GM19023 (cell line): ENCODE measurements around the gene C9orf78.

ENCODE experiments used
- ATAC-seq: cut with Tn5 transposase; IDR thresholded peaks from one replicate; pipeline ENCODE4 v1.9.1; 2021; ENCODE audit warnings: mild to moderate bottlenecking, moderate library complexity; ENCODE audit not compliant: unreplicated experiment

The C9orf78 gene, protein sequence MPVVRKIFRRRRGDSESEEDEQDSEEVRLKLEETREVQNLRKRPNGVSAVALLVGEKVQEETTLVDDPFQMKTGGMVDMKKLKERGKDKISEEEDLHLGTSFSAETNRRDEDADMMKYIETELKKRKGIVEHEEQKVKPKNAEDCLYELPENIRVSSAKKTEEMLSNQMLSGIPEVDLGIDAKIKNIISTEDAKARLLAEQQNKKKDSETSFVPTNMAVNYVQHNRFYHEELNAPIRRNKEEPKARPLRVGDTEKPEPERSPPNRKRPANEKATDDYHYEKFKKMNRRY

DNA sequence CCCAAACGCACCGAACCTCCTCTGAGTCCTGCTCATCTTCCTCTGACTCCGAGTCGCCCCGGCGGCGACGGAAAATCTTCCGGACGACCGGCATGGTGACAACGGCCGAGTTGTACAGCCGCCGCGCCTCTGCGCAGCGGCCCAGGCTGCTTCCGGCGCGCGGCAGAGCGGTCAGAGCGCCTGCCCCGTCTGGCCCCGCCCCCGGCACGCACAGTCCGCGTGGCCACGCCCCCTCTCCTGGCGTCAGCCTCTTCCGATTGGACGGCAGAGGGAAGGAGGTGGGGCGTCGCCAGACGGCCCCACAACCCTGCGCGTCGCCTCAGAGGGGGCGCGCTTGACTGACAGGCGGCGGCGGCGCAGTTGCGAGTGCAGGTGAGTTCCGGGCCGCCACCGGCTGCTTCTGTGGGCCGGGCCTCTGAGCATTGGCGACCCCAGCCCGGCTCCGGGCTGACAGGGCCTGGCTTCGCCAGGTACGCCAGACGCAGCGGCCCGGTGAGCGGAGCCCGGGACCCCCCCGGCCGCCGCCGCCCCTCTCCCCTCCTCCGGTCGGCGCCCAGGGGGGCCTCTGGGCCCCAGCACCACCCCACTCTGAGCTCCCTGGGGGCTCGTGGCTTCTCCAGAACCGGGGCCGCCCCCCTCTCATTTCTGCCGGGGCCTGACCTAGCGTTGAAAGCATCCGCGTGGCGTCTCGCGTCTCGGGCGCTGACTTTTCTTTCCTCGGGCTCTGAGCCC lies at the start of gene C9orf78, which contains the start of gene USP20:
Gene C9orf78 (minus strand): TSS at position 148 of the 732 bp plus-strand sequence. CDS start 54 bp downstream, at position 94.
Gene USP20 (plus strand): TSS at position 331 of the 732 bp plus-strand sequence. CDS start 17,098 bp downstream, outside the sequence.
- ATAC-seq, result peak; percentile 96

GRCh38 chr9:129884220-129885017 lies 49.3 kb upstream of the C9orf78 start:
- ATAC-seq, result peak; percentile 43

DNA sequence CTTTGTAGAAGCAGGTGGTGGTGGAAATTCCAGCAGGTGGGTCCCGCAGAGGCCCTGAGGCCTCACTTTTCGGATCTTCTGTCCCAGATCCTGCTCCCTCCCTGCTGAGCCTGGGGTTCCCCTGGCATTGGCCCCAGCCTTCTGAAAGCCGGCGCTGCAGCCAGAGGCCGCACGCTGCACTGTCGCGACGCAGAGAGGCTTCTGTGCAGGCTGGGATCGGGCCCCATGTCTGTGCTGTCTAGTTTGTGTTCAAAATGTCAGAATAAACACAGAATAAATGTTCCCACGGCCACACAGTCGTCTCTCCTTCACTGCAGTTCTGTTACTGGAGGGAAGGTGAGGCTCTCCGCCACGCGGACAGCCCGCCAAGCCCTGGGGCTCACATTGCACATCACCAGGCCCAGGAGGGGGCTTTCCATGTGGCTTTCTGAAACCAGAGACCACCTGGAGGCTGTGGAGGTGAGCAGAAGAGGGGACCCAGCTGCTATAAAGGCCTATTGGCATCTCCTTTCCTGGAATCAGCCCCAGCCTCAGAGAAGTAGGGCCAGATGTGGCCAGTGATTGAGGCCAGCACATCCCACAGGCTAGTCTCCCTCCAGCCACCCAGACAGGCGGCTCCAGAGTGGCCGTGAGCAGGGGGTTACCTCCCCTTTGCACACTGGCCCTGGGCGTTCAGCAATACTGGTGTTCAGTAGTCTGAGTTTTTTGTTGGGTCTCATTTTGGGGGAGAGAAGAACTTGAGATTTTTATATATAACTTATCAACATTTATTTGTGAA lies 46.7 kb upstream of the C9orf78 start:
- ATAC-seq, result no peak

GRCh38 chr9:129880654-129881546 lies 45.8 kb upstream of the C9orf78 start:
- no peak for ATAC-seq

- no peak for ATAC-seq
Observed at GRCh38 chr9:129879991-129880653, 45.0 kb upstream of the C9orf78 start.

- no peak for ATAC-seq
Observed at GRCh38 chr9:129879103-129879699, 44.1 kb upstream of the C9orf78 start.

GRCh38 chr9:129878291-129878690 lies 43.2 kb upstream of the C9orf78 start:
- ATAC-seq, result no peak

DNA sequence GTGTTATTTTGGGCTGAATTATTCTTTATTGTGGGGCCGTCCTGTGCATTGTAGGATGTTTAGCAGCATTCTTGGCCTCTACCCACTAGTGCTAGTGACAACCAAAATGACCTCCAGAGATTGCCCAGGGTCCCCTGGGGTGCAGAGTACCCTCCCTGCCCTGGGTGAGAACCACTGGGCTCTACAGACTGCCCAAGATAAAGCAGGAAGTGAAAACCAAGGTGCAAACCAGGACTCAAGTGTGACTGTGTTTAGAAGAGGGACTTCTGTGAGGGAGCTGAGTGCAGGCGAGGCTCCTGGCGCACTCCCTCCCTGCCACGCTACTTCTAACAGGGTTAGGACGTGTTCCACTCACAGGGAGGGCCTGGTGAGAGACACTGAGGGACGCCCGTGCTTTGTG lies 41.7 kb upstream of the C9orf78 start:
- no peak for ATAC-seq

GRCh38 chr9:129875687-129876395 lies 40.8 kb upstream of the C9orf78 start:
- ATAC-seq, result no peak

DNA sequence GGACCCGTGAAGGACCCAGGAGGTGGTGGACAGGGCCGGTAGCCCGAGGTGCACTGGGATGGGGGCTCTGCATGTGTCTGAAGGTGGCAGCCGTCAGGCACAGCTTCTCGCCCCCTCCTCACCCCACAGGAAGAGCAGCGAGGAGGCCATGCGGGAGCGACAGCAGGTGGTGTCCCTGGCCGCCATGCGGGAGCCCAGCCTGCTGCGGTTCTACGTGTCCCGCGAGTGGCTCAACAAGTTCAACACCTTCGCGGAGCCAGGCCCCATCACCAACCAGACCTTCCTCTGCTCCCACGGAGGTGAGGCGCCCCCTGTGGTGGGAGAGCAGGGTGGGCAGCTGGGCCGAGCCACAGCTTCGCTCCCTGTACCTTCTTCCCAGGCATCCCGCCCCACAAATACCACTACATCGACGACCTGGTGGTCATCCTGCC lies 40.1 kb upstream of the C9orf78 start:
- ATAC-seq, result no peak

- ATAC-seq, result no peak
Observed at GRCh38 chr9:129874261-129875101, 39.4 kb upstream of the C9orf78 start.

- ATAC-seq, result no peak
Observed at GRCh38 chr9:129873563-129874190, 38.6 kb upstream of the C9orf78 start.

- ATAC-seq, result no peak
Observed at GRCh38 chr9:129871046-129871445, 36.0 kb upstream of the C9orf78 start.

DNA sequence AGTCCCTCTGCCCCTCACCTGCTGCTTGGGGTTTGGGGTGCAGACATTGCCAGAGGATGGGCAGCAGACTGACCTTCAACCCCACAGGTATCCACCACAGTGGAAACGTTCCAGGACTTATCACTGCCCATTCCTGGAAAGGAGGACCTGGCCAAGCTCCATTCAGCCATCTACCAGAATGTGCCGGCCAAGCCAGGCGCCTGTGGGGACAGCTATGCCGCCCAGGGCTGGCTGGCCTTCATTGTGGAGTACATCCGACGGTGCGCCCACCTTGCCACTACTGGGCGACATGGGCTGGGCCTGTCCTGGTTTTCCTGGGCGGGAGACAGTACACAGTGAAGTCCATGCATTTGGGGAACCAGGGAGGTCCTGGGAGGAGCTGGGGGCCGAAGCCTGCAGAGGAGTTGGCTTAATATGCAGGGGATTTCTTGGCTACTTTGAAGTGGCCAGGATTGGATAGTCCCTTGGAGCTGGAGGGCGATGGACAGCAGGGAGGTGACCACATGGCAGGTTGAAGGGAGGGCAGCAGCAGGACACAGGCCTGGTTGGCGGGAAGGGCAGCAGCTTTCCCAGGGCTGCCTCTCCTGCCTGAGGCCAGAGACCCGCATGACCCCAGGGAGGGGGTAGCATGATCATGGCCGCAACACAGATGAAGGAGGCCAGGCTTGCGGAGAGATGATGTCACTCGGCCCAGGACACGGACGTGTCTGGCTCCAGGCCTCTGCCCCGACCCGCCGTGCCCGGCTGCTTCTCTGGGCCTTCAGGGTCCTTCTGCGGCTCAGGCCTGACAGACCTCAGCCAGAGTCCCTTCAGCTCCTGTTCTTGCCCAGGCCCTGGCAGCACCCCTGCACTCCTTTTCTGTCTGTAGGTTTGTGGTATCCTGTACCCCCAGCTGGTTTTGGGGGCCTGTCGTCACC lies 34.8 kb upstream of the C9orf78 start:
- ATAC-seq, result no peak

- no peak for ATAC-seq
Observed at GRCh38 chr9:129868872-129869486, 33.9 kb upstream of the C9orf78 start.
